Measurements from ENCODE around the gene TRAF3IP1.
"Not testable (repeated sequence)": the region's sequence is repeated elsewhere in the genome, so short reads cannot be mapped to it uniquely, and the experiment has no call there.

TRAF3IP1 gene, protein sequence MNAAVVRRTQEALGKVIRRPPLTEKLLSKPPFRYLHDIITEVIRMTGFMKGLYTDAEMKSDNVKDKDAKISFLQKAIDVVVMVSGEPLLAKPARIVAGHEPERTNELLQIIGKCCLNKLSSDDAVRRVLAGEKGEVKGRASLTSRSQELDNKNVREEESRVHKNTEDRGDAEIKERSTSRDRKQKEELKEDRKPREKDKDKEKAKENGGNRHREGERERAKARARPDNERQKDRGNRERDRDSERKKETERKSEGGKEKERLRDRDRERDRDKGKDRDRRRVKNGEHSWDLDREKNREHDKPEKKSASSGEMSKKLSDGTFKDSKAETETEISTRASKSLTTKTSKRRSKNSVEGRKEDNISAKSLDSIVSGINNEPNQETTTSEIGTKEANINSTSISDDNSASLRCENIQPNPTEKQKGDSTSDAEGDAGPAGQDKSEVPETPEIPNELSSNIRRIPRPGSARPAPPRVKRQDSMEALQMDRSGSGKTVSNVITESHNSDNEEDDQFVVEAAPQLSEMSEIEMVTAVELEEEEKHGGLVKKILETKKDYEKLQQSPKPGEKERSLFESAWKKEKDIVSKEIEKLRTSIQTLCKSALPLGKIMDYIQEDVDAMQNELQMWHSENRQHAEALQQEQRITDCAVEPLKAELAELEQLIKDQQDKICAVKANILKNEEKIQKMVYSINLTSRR

DNA sequence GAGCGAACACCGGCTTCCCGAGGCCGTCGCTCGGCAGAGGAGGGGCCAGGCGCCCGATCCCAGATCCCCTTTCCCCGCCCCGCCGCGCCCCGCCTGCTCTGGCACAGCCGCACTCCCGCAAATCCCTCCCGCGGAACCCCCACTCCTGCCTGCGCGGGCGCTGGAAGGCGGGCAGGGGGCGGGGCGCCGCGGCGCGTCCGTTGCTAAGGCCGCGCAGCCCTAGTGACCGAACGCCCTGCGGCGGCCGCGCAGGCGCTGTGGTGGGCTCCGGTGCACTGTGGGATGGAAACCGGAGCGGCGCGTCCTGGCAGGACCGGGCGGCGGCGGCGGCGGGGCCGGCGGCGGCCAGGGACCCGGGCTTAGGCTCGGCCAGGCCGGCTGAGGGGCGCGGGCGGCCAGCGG is at the start of gene TRAF3IP1:
Gene TRAF3IP1, plus strand, starts transcription at position 273 of the 402 bp plus-strand sequence. CDS start 145 bp downstream, outside the sequence.
- peak; percentile 74 for DNase-seq (ENCODE audit: low read depth, low spot score)

DNA sequence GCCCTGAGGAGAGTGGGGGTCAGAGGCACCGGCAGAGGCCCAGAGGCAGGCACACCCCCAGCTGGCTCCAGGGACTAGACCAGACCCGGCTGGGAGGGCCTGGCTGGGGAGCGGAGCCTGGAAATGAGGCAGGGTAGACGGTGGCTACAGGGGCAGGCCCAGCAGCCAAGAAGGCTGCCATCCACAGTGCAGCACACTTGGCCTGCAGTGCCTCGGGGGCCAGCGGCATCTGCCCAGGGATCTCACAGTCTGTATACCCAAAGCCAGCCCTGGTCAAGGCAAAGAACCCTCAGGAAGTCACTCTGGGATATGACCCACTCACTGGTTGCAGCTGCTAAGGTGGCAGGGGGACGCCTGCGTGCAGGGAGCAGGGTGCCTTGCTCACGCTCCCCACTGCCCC is 49.7 kb upstream of the TRAF3IP1 start:
- DNase-seq (ENCODE audit: low read depth, low spot score), result no peak

DNA sequence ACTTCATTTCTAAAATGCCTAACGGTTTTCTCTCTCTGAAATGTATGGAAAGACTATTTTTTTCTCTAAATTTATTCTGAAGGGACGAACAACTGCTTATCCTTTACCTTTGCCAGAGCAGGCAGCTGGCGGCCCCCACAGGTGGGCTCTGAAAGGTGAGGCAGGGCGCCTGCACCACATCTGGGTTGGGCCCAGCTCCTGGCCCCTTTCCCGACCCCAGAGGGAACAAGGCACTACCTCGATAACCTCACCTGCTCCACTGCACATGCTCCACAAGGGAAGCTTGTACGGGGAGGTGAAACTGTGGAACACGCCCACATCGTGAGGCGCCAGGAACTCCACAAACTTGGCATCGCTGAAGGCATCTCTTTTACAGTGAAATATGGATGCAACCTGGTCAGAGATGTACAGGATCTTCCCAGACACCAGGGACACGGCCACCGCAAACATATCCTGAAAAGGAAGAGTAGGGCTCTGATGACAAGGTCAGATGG is 49.2 kb upstream of the TRAF3IP1 start:
- no peak for DNase-seq (ENCODE audit: low read depth, low spot score)

DNA sequence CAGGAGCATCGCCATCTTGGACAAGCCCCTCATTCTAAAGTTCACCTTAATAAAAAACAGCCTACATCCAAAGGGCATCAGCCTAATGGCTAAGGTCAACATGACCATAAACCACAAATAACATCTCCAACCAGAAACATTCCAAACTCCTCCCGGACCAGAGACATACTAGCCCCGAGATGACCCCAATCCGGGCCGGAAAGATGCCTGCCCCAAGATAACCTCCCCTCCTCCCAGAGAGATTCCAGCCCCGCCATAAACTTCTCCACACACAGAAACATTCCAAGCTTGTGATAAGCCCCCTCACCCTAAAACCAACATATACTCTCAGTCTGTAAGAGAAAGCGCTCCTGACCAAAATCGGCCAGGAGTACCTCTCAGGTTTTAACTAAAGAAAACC is 48.6 kb upstream of the TRAF3IP1 start:
- DNase-seq (ENCODE audit: low read depth, low spot score), result not testable (repeated sequence)

DNA sequence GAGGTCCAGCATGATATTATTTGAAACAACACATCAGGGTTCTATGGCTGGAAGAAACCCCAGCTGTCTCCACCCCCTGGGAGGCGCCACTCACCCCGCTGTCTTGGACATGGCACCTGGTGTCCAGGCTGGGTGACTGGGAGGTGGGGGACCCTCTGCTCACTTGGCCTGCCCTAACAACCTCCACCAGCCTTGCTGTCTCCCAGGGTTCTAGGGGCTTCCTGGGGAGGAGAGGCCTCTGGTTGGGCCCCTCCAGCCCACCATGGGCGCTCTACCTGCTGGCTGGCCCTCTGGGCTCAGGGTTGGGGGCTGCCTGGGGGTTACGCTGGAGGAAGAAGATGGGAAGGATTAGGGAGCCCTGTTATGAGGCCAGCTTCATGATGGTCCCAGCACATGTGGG is 48.2 kb upstream of the TRAF3IP1 start:
- no peak for DNase-seq (ENCODE audit: low read depth, low spot score)

DNA sequence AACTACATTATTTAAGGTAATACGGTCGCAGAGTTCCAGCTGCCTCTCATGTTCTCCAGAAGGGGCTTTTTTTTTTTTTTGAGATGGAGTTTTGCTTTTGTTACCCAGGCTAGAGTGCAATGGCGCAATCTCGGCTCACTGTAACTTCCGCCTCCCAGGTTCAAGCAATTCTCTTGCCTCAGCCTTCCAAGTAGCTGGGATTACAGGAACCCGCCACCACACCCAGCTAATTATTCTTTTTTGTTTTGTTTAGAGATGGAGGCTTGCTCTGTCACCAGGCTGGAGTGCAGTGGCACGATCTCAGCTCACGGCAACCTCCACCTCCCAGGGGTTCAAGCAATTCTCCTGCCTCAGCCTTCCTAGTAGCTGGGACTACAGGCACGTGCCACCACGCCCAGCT is 46.9 kb upstream of the TRAF3IP1 start:
- not testable (repeated sequence) for DNase-seq (ENCODE audit: low read depth, low spot score)

DNA sequence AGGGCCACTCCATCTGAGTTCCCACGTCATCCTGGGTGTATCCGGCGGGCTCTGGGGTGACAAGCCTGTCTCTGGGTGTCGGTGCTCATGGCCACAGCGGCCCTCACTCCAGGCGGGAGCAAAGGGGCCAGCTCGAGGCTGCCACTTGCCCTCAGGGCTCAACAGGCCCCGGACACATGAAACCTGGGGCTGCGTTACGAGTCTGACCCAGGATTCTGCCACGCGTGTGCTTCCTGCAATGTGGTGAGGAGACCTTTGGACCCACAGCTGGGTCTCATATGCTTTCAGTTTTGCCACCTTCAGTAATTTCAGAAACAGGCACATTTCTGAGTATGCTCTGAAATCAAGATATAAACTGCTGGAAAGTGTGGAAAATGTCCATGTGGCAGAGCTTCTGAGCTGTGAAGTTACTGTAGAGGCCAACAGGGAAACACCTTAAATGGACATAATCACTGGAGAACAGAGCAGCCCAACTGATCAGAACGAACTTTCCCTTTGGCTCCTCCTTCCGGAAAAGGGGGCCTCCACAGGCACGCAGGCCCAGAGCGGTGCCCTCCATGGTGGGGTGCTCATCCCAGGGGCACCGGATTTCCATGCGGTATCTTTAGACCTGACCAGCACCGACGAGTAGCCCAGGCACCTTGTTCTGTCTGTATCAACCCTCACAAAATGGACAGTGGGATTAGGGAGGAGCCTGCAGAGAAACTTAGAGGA is 46.0 kb upstream of the TRAF3IP1 start:
- no peak for DNase-seq (ENCODE audit: low read depth, low spot score)

DNA sequence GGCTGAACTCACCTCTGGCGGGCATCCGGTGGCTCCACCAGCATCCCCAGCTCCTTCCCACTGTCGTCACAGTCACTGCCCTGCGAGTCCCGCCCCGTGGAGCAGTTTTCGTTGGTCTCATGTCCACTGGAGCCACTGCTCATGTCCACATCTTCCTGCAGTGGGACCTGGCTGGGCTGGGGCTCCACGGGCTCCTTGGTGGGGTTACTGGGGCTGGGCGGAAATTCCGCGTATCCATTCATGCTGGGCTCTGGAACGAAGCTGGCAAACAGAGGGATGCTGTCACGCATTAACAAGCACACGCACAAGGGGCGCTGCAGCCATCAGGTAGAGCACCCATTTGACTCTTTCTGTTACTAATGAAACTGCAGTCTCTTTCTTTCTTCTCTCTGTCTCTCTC is 42.6 kb upstream of the TRAF3IP1 start:
- DNase-seq (ENCODE audit: low read depth, low spot score), result no peak

DNA sequence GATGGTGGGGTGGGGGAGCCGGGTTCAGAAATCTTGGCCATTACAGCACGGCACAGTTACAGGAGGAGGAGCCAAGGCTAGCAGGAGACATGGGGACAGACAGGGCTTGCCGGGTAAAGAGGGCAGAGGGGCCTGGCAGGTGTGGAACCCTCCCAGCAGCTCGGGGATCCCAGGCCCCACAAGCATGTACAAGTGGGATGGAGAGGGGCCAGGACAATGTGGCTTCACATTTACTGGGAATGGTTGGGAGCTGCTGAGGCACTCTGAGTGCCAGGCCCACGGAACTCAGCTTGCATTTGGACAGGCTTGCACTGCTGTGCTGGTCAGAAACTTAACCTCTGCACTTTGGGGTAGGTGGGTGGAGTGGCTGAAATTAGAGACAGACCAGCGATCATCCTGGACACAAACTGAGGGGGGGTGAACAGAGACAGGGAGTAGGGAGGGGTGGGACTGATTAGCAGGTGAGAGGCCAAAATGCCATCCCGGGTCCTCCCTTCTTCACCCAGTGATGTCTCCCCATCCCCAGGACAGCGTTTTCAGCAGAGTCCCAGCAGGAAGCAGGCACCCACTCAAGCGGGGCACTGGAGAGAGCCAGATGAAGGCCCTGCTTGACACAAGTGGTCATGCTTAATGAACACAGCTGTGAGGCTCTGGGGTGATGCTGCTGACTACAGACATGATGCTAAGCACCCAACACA is 41.5 kb upstream of the TRAF3IP1 start:
- DNase-seq (ENCODE audit: low read depth, low spot score), result no peak

DNA sequence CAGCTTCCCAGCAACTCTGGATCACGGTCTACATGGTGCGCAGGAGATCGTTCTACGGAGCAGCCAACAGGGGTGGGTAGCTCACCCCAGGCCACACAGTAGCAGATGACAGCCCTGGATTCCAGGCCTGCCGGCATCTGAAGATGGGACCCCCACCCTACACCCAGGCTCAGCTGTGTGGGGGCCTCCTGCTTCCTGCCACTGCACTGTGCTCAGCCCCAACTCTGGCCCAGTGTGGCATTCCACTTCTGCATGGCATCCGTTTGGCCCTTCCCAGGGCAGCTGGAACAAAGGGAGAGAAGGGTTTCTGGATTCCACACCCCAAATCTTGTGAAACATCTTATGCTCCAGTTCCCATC is 41.0 kb upstream of the TRAF3IP1 start:
- no peak for DNase-seq (ENCODE audit: low read depth, low spot score)

DNA sequence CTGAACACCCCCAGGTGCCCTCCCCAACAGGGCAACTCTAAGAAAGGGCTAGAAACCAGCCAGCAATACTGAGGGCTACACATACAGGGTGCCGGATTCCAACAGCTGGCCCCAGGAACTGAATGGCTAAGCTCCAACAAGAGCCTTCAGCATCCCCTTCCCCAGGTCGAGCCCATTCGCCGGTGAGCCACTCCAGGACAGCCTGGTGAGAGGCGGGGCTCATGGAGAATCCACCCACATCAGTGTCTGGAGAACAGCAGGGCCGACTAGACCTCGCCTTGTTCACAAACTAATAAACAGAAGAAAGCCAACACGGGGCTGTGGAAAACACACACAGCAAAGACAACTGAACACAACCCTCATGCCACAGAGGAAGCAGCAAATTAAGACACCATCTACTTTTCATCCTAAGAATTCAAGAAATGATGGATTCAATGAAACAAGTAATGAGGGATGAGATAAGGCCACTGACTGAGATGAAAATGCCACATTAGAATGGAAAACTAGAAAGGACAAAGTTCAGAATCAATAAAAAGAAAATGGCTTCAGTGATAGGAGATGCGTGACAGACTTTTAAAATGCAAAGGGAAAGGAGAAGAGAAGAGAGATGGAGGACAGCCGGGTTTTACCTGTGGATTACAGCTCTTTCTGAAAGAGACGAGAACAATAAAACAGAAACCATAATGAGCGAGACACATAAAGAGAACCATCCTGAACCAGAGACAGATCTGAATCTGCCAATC is 40.1 kb upstream of the TRAF3IP1 start:
- no peak for DNase-seq (ENCODE audit: low read depth, low spot score)

DNA sequence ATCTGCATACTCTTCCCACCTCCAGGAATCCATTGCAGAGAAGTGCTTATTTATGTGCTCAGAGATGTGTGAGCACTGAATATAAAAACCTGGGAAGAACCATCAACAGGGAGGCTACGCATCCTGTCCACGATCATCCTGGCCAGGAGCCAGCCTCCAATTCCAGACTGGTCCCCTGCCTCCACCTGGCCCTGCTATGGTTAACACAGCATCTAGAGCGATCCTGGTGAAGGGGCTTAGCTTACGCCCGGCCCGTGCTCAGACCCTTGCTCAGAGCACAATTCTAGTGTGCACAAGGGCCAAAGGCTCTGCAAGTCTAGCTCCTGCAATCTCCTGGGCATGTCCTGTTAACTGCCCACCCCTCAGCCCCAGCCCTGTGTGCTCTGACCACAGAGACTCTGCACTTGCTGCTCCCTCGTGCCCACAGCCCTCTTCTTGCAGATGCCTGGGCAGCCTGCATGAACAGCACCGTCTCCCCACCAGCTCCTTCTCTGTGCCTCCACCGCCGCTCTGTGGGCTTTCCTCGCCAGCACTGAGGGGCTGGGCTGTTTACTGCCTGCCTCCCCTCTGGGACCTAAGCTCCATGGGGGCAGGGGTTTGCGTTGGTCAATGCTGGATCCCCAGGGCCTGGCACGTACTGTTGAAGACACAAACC is 38.4 kb upstream of the TRAF3IP1 start:
- no peak for DNase-seq (ENCODE audit: low read depth, low spot score)

DNA sequence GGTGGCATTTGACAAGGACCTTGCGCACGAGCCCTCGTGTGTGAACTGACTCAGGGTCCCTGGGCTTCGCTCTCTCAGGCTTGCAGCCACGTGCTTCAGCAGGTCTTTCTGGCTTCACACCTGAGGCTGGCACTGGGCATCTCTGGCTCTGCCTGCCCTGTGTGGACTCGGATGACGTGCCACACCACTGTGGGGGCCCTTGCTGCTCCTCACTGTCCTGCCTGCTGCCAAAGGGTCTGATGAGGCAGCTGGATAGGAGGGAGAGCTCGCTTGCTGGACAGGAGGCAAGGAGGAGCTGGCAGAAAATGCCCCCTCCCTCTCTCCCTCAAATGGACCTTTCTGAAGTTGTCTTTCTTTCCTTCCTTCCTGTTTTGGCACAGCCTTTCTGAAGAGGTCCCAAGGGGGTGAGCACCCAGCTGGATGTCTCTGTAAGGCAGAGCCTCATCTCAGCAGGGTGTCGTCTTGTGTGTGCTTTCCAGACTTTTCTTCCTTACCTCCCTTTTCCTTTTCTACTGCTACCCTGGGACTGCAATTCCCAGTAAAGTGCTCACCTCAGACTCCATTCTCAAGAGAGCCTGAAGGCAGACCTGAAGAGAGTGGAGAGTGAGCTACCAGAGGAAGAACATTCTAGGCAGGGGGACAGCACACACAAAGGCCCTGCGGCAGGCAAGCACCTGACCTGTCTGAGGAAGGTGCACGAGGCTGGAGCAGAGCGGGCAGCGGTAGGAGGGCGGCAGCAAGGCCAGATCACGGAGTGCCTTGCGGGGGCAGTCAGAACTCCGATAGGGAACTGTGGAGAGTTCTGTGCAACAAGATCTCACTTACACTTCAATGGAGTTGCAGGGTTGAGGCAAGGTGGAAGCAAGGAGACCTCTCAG is 37.2 kb upstream of the TRAF3IP1 start:
- no peak for DNase-seq (ENCODE audit: low read depth, low spot score)

DNA sequence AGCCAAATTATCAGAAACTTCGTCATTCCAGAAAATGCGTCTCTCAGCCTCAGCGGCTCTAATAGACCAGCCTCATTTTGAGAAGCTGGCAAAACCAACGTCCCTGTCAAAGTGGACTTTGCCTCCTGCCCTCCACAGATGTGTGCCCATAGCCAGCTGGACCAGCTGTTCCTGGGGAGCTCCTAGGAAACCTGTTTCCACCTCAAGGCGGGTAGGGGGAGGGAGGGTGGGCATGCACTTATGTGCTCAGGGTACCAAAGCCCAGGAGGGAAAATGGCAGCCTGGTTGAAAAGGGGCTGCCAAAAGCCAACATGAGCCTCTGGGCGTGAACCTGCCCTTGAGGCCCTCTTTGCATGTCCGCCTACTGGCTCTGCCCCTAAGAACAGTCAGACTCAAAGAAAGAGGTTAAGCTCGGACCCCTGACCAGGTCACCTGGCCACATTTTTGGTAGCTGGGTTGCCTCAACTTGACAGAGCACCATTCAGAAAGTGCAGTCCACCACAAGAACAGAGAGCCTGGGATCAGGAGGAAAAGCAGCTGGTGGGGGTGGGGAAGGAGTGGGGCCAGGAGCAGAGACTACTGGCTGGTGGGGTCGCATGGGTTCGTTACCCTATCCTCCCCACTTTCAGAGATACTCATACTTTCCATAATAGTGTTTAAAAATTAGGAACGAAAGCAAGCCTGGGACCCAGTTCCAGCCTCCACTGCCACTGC is 35.4 kb upstream of the TRAF3IP1 start:
- DNase-seq (ENCODE audit: low read depth, low spot score), result no peak

DNA sequence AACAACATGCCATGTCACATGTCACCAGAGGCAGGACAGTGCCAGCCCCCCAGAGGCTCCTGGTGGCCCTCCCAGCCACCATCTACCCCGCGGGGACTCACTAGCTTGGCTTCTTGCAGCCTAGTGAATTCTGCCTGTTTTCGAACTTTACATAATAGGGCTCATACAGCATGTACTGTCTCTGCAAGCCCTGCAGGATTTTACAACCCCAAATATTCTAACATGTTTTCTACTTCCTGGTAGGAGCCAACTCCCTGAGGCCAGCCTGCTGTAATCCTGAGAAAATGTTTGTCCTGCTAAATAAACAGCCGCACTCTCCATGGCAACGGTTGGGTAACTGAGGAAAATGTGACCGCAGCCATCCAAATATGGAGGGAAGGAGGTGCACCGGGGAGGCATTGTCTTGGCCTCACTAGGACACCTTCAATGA is 34.6 kb upstream of the TRAF3IP1 start:
- no peak for DNase-seq (ENCODE audit: low read depth, low spot score)

DNA sequence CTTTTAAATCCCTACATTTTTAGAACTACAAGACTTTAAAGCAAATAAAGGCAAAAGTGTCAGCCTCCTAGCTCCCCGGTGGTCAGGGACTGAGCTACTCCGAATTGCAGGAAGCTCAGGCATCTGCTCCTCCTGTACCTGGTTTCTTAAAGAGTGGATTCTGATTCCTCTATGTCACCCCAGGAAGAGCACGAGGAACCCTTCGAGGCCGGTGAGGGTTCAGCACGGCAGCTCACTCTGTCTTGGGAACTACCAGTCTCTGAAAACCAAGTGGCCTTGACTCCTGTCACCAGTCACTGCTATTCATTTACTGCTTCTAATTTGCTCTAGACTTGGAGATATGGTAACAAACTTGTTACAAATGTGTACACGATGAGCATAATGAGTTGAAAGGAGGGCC is 34.2 kb upstream of the TRAF3IP1 start:
- DNase-seq (ENCODE audit: low read depth, low spot score), result no peak

DNA sequence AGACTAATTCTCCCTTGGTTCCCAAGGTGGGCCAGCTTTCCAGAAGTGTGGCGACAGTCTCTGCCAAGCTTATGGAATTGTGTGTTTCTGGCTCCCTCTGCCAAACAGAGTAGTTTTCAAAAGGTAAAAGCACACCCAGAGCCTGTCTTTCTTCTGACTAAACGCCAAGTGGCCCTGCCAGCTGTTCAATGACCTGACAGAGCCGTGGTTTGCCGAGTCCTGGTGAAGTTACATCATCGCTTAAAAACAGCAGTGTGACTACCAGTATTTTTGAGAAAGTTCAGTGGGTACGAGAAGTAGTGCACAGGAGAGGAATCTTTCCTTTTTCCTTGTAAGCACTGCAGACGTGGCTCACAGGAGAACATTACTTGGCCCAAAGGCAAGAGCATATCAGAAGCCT is 33.8 kb upstream of the TRAF3IP1 start:
- no peak for DNase-seq (ENCODE audit: low read depth, low spot score)

DNA sequence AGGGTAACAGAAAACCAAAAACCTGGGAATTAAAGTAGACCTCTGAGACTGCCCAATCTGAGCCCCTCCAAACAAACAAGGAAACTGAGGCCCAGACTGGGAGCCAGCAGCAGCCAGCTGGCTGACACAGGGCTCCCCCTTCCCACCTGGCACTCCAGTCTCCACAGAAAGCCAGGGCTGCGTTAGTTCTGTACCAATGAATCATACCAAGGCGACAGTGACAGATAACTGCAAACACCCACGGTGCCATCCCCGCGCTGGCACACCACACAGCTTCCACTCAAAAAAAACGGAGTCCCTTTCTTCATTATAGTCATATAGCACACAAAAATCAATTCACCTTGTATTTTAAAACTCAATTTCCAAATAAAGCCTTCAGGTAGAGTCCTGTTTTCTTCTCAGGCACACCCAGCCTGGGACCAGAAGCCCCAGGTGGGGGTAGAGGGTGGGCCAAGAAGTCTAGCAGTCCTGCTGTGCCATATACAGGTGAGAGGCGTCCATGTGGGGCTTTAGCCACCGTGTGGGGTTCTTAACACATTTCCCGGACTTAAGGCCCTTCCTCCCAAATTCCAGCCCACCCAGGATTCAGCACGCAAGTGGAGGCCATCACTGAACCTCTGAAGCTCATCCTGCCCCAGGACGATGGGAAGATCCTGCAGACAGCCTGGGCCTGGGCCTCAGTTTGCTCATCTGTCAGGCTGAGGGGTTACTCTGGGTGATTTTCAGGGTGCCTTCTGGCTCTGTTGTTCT is 33.2 kb upstream of the TRAF3IP1 start:
- no peak for DNase-seq (ENCODE audit: low read depth, low spot score)

Data from activated CD4-positive, CD25-positive, alpha-beta regulatory T cell treated with anti-CD3 and anti-CD28 coated beads, Interleukin-2, amount 50 U/mL, for 16 hours (primary cell).